Measurements from ENCODE around the gene NEUROG3. TPM values are rescaled to one million over a fixed set of nuclear protein-coding genes. Genes with fewer than 3 reads are reported as not detected.
"Not testable (repeated sequence)": the region's sequence is repeated elsewhere in the genome, so short reads cannot be mapped to it uniquely, and the experiment has no call there.

The NEUROG3 gene
- total RNA-seq, 2 experiments from 2014 or later: not detected

DNA sequence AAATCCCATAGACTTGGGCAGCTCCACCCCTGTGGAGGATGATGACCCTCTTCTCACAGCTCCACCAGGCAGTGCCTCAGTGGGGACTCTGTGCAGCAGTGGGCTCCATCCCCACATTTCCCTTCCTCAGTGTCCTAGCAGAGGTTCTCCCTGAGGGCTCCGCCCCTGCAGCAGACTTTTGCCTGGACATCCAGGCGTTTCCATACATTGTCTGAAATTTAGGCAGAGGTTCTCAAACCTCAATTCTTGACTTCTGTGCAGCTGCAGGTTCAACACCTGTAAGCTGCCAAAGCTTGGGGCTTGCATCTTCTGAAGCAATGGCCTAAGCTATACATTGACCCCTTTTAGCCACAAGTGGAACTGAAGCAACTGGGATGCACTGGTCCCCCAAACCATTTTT is 31.8 kb downstream of the NEUROG3 start:
- Histone ChIP-seq H3K36me3 (ENCODE audit: insufficient read depth, low read length) (no peaks in the 10 kb centered on the region), H3K4me1 (ENCODE audit: insufficient read depth, low read length, poor library complexity, severe bottlenecking) (no peaks in the 10 kb centered on the region), H3K27ac (ENCODE audit: low read depth, low read length, poor library complexity, severe bottlenecking) (no peak overlapping the region), H3K79me2 (ENCODE audit: insufficient read depth, low read depth, low read length) (no peaks in the 10 kb centered on the region), H4K20me1 (ENCODE audit: insufficient read depth, low read length) (no peaks in the 10 kb centered on the region), H3K9me2 (ENCODE audit: insufficient read depth, low read length) (no peaks in the 10 kb centered on the region), H3K4me3 (ENCODE audit: low read depth, low read length, poor library complexity, severe bottlenecking) (no peak overlapping the region), H3K4me2 (ENCODE audit: low read length) (no peak overlapping the region), H3K9me3 (ENCODE audit: low read length) (no peaks in the 10 kb centered on the region), H2AFZ (ENCODE audit: low read length) (no peak overlapping the region)
- no TSS peak for BruUV-seq (replicated peaks)
- ChIA-PET CTCF (ENCODE audit: unreplicated experiment) (no interaction called here), POLR2A (no interaction called here)
- DNase-seq (ENCODE audit: low spot score): no peak
- intact Hi-C loops (cut with micrococcal nuclease; ENCODE audit: unreplicated experiment): no loop called here
- TF ChIP-seq EZH2phosphoT487 (IDR thresholded peaks at IDR 0.05; ENCODE audit: borderline replicate concordance, low read depth, low read length): no peak
- TF ChIP-seq, protein P1, sequence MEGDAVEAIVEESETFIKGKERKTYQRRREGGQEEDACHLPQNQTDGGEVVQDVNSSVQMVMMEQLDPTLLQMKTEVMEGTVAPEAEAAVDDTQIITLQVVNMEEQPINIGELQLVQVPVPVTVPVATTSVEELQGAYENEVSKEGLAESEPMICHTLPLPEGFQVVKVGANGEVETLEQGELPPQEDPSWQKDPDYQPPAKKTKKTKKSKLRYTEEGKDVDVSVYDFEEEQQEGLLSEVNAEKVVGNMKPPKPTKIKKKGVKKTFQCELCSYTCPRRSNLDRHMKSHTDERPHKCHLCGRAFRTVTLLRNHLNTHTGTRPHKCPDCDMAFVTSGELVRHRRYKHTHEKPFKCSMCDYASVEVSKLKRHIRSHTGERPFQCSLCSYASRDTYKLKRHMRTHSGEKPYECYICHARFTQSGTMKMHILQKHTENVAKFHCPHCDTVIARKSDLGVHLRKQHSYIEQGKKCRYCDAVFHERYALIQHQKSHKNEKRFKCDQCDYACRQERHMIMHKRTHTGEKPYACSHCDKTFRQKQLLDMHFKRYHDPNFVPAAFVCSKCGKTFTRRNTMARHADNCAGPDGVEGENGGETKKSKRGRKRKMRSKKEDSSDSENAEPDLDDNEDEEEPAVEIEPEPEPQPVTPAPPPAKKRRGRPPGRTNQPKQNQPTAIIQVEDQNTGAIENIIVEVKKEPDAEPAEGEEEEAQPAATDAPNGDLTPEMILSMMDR (conservative IDR thresholded peaks at IDR 0.05; ENCODE audit: low read length): no peak

DNA sequence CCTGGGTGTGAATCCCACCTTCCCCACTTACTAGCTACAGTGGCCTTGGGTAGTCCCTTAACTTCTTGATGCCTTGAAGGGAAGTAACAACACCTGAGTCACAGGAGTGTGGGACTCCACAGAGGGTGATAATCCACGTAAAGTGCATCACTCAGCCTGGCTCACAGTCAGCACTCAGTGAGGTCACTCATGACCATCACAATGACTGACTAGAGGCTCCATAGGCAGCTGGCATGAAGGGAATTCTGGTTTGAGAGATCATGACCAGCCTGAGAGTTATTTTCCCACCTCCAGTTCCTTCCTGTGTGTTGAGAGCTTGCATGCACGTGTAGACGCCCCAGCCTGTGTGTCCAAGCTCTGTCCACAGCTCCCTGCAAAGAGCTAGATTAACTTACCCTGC is 34.8 kb downstream of the NEUROG3 start:
- Histone ChIP-seq H2AFZ (ENCODE audit: low read length) (no peak overlapping the region), H3K9me3 (ENCODE audit: low read length) (no peaks in the 10 kb centered on the region), H3K4me1 (ENCODE audit: insufficient read depth, low read length, poor library complexity, severe bottlenecking) (no peaks in the 10 kb centered on the region), H4K20me1 (ENCODE audit: insufficient read depth, low read length) (no peaks in the 10 kb centered on the region), H3K4me3 (ENCODE audit: low read depth, low read length, poor library complexity, severe bottlenecking) (no peak overlapping the region), H3K36me3 (ENCODE audit: insufficient read depth, low read length) (no peaks in the 10 kb centered on the region), H3K4me2 (ENCODE audit: low read length) (no peak overlapping the region), H3K9me2 (ENCODE audit: insufficient read depth, low read length) (no peaks in the 10 kb centered on the region), H3K27ac (ENCODE audit: low read depth, low read length, poor library complexity, severe bottlenecking) (no peak overlapping the region), H3K79me2 (ENCODE audit: insufficient read depth, low read depth, low read length) (no peaks in the 10 kb centered on the region)
- CTCF ChIA-PET (ENCODE audit: unreplicated experiment): interaction anchor here (0.6 kb wide), 1 partner anchor 104 kb away, joined by 3 read pairs; no protein-coding TSS in a partner anchor
- TF ChIP-seq EZH2phosphoT487 (IDR thresholded peaks at IDR 0.05; ENCODE audit: borderline replicate concordance, low read depth, low read length): no peak
- TF ChIP-seq, protein P1 (conservative IDR thresholded peaks at IDR 0.05; ENCODE audit: low read length): no peak
- DNase-seq (ENCODE audit: low spot score): no peak
- POLR2A ChIA-PET: no interaction called here
- BruUV-seq (replicated peaks): no TSS peak
- intact Hi-C loops (cut with micrococcal nuclease; ENCODE audit: unreplicated experiment): no loop called here

DNA sequence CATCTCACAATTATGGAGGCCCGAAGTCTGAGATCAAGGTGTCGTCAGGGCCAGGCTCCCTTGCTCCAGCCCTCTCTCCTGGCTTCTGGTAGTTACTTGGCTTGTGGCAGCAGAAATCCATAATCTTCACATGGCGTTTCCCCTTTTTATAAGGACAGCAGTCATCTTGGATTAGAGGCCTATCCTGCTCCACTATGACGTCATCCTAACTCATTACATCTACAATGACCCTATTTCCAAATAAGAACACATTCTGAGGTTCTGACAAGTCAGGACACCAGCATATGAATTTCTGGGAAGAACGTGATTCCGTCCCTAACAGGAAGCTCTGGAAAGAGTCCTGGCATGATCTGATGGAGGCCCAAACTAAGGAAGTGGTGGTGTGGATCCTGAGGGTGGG is 35.8 kb downstream of the NEUROG3 start:
- POLR2A ChIA-PET: no interaction called here
- Histone ChIP-seq H3K4me1 (ENCODE audit: insufficient read depth, low read length, poor library complexity, severe bottlenecking) (no peaks in the 10 kb centered on the region), H3K79me2 (ENCODE audit: insufficient read depth, low read depth, low read length) (no peaks in the 10 kb centered on the region), H3K4me2 (ENCODE audit: low read length) (no peak overlapping the region), H2AFZ (ENCODE audit: low read length) (no peak overlapping the region), H3K4me3 (ENCODE audit: low read depth, low read length, poor library complexity, severe bottlenecking) (no peak overlapping the region), H4K20me1 (ENCODE audit: insufficient read depth, low read length) (no peaks in the 10 kb centered on the region), H3K9me2 (ENCODE audit: insufficient read depth, low read length) (no peaks in the 10 kb centered on the region), H3K9me3 (ENCODE audit: low read length) (no peaks in the 10 kb centered on the region), H3K36me3 (ENCODE audit: insufficient read depth, low read length) (no peaks in the 10 kb centered on the region), H3K27ac (ENCODE audit: low read depth, low read length, poor library complexity, severe bottlenecking) (no peak overlapping the region)
- TF ChIP-seq EZH2phosphoT487 (IDR thresholded peaks at IDR 0.05; ENCODE audit: borderline replicate concordance, low read depth, low read length): no peak
- TF ChIP-seq, protein P1 (conservative IDR thresholded peaks at IDR 0.05; ENCODE audit: low read length): no peak
- CTCF ChIA-PET (ENCODE audit: unreplicated experiment): no interaction called here
- BruUV-seq (replicated peaks): no TSS peak
- no peak for DNase-seq (ENCODE audit: low spot score)
- intact Hi-C loops (cut with micrococcal nuclease; ENCODE audit: unreplicated experiment): no loop called here

DNA sequence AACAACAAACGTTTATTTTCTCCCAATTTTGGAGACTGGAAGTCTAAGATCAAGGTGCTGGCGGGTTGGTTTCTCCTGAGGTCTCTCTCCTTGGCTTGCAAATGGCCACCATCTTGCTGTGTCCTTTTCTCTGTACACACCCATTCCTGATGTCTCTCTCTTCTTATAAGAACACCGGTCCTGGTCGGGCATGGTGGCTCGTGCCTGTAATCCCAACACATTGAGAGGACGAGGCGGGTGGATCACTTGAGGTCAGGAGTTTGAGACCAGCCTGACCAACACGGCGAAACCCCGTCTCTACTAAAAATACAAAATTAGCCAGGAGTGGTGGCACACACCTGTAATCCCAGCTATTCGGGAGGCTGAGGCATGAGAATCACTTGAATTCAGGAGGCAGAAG is 36.7 kb downstream of the NEUROG3 start:
- H3K9me2 ChIP-seq (ENCODE audit: insufficient read depth, low read length); H3K79me2 ChIP-seq (ENCODE audit: insufficient read depth, low read depth, low read length); H2AFZ ChIP-seq (ENCODE audit: low read length); BruUV-seq (replicated peaks); H4K20me1 ChIP-seq (ENCODE audit: insufficient read depth, low read length); H3K36me3 ChIP-seq (ENCODE audit: insufficient read depth, low read length); H3K27ac ChIP-seq (ENCODE audit: low read depth, low read length, poor library complexity, severe bottlenecking); H3K9me3 ChIP-seq (ENCODE audit: low read length); intact Hi-C loops (cut with micrococcal nuclease; ENCODE audit: unreplicated experiment); DNase-seq (ENCODE audit: low spot score); H3K4me3 ChIP-seq (ENCODE audit: low read depth, low read length, poor library complexity, severe bottlenecking); CTCF ChIA-PET (ENCODE audit: unreplicated experiment); POLR2A ChIA-PET; H3K4me1 ChIP-seq (ENCODE audit: insufficient read depth, low read length, poor library complexity, severe bottlenecking); H3K4me2 ChIP-seq (ENCODE audit: low read length): not testable (repeated sequence)

All from OCI-LY7 (cell line).